ENCODE measurements around the gene MPPED2. TPM values are rescaled to one million over a fixed set of nuclear protein-coding genes. Genes with fewer than 3 reads are reported as not detected.

The MPPED2 gene
- total RNA-seq, 1 experiment from 2014 or later = 2.4 TPM

DNA sequence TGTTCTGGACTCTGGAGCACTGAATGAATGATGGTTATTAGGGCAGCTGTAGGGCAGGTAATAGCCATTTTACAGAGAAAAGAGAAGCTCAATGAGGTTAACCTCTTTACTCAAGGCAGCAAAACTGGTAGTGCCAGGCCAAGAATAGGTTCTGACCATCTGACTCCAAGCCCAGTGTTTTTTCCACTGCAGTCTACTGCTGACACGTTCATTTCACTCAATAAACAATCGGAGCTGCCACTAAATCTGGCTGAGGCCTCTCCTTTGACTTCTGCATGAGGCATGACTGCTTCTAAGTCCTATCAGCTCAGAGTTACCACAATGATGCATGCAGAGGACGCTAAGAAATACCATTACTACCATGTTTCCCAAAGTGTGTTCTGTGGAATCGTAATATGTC is 145.6 kb downstream of the MPPED2 start (continued):
- no peak for TF ChIP-seq KAT7 (CRISPR knock-in tag; IDR thresholded peaks at IDR 0.05; ENCODE audit: borderline replicate concordance)
- TF ChIP-seq ESRRA (CRISPR knock-in tag; IDR thresholded peaks at IDR 0.05; ENCODE audit: borderline replicate concordance) = no peak
- no peak for TF ChIP-seq NR3C1 (CRISPR knock-in tag; conservative IDR thresholded peaks at IDR 0.05; ENCODE audit: low read depth)
- TF ChIP-seq HMGA2 (CRISPR knock-in tag; IDR thresholded peaks at IDR 0.05) = no peak
- no peak for TF ChIP-seq SOX15 (CRISPR knock-in tag; IDR thresholded peaks at IDR 0.05)
- TF ChIP-seq, protein P1, sequence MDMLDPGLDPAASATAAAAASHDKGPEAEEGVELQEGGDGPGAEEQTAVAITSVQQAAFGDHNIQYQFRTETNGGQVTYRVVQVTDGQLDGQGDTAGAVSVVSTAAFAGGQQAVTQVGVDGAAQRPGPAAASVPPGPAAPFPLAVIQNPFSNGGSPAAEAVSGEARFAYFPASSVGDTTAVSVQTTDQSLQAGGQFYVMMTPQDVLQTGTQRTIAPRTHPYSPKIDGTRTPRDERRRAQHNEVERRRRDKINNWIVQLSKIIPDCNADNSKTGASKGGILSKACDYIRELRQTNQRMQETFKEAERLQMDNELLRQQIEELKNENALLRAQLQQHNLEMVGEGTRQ (CRISPR knock-in tag; IDR thresholded peaks at IDR 0.05) = no peak
- TF ChIP-seq, protein P2, sequence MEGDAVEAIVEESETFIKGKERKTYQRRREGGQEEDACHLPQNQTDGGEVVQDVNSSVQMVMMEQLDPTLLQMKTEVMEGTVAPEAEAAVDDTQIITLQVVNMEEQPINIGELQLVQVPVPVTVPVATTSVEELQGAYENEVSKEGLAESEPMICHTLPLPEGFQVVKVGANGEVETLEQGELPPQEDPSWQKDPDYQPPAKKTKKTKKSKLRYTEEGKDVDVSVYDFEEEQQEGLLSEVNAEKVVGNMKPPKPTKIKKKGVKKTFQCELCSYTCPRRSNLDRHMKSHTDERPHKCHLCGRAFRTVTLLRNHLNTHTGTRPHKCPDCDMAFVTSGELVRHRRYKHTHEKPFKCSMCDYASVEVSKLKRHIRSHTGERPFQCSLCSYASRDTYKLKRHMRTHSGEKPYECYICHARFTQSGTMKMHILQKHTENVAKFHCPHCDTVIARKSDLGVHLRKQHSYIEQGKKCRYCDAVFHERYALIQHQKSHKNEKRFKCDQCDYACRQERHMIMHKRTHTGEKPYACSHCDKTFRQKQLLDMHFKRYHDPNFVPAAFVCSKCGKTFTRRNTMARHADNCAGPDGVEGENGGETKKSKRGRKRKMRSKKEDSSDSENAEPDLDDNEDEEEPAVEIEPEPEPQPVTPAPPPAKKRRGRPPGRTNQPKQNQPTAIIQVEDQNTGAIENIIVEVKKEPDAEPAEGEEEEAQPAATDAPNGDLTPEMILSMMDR (IDR thresholded peaks at IDR 0.05) = no peak
- TF ChIP-seq TEAD4 (CRISPR knock-in tag; IDR thresholded peaks at IDR 0.05) = no peak
- no peak for TF ChIP-seq FOXP1 (CRISPR knock-in tag; IDR thresholded peaks at IDR 0.05; ENCODE audit: borderline replicate concordance)

DNA sequence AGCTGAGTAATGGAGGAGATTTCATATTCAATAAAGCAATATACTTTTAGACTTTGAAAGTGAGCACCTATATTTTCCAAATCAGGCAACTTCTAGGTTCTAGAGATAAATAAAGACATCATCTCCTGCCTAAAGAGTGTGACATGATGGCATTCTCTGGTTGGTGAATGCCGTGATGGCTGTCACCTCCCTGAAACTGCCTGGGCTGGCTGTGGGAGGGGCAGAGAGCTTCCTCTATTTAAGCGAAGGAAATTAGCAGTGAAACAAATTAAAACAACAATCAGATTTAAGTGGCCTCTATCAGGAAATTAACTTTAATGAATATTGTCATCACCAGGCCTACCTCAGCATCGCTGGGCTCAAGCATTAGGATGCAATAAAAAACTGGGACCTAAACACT is 149.4 kb downstream of the MPPED2 start:
- H3K4me3 Mint-ChIP-seq = no peak overlapping the region
- H3K27me3 Mint-ChIP-seq (ENCODE audit: low read depth) = no peaks in the 10 kb centered on the region; the same call in 1 of the 2 replicates
- no peak for TF ChIP-seq TEAD1 (CRISPR knock-in tag; IDR thresholded peaks at IDR 0.05)
- TF ChIP-seq, protein P1 (CRISPR knock-in tag; IDR thresholded peaks at IDR 0.05) = no peak
- no peak for TF ChIP-seq TCF7 (CRISPR knock-in tag; IDR thresholded peaks at IDR 0.05; ENCODE audit: low read depth)
- TF ChIP-seq HMGA2 (CRISPR knock-in tag; IDR thresholded peaks at IDR 0.05) = no peak
- TF ChIP-seq ZNF317 (CRISPR knock-in tag; IDR thresholded peaks at IDR 0.05; ENCODE audit: borderline replicate concordance, low read depth) = no peak
- no peak for TF ChIP-seq SP1 (CRISPR knock-in tag; conservative IDR thresholded peaks at IDR 0.05)
- TF ChIP-seq, protein P3, sequence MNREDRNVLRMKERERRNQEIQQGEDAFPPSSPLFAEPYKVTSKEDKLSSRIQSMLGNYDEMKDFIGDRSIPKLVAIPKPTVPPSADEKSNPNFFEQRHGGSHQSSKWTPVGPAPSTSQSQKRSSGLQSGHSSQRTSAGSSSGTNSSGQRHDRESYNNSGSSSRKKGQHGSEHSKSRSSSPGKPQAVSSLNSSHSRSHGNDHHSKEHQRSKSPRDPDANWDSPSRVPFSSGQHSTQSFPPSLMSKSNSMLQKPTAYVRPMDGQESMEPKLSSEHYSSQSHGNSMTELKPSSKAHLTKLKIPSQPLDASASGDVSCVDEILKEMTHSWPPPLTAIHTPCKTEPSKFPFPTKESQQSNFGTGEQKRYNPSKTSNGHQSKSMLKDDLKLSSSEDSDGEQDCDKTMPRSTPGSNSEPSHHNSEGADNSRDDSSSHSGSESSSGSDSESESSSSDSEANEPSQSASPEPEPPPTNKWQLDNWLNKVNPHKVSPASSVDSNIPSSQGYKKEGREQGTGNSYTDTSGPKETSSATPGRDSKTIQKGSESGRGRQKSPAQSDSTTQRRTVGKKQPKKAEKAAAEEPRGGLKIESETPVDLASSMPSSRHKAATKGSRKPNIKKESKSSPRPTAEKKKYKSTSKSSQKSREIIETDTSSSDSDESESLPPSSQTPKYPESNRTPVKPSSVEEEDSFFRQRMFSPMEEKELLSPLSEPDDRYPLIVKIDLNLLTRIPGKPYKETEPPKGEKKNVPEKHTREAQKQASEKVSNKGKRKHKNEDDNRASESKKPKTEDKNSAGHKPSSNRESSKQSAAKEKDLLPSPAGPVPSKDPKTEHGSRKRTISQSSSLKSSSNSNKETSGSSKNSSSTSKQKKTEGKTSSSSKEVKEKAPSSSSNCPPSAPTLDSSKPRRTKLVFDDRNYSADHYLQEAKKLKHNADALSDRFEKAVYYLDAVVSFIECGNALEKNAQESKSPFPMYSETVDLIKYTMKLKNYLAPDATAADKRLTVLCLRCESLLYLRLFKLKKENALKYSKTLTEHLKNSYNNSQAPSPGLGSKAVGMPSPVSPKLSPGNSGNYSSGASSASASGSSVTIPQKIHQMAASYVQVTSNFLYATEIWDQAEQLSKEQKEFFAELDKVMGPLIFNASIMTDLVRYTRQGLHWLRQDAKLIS (CRISPR knock-in tag; IDR thresholded peaks at IDR 0.05; ENCODE audit: borderline replicate concordance) = no peak
- TF ChIP-seq ZNF423 (CRISPR knock-in tag; IDR thresholded peaks at IDR 0.05) = no peak
- TF ChIP-seq SOX15 (CRISPR knock-in tag; IDR thresholded peaks at IDR 0.05) = no peak
- TF ChIP-seq, protein P4, sequence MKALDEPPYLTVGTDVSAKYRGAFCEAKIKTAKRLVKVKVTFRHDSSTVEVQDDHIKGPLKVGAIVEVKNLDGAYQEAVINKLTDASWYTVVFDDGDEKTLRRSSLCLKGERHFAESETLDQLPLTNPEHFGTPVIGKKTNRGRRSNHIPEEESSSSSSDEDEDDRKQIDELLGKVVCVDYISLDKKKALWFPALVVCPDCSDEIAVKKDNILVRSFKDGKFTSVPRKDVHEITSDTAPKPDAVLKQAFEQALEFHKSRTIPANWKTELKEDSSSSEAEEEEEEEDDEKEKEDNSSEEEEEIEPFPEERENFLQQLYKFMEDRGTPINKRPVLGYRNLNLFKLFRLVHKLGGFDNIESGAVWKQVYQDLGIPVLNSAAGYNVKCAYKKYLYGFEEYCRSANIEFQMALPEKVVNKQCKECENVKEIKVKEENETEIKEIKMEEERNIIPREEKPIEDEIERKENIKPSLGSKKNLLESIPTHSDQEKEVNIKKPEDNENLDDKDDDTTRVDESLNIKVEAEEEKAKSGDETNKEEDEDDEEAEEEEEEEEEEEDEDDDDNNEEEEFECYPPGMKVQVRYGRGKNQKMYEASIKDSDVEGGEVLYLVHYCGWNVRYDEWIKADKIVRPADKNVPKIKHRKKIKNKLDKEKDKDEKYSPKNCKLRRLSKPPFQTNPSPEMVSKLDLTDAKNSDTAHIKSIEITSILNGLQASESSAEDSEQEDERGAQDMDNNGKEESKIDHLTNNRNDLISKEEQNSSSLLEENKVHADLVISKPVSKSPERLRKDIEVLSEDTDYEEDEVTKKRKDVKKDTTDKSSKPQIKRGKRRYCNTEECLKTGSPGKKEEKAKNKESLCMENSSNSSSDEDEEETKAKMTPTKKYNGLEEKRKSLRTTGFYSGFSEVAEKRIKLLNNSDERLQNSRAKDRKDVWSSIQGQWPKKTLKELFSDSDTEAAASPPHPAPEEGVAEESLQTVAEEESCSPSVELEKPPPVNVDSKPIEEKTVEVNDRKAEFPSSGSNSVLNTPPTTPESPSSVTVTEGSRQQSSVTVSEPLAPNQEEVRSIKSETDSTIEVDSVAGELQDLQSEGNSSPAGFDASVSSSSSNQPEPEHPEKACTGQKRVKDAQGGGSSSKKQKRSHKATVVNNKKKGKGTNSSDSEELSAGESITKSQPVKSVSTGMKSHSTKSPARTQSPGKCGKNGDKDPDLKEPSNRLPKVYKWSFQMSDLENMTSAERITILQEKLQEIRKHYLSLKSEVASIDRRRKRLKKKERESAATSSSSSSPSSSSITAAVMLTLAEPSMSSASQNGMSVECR (CRISPR knock-in tag; IDR thresholded peaks at IDR 0.05; ENCODE audit: borderline replicate concordance) = no peak
- TF ChIP-seq KAT7 (CRISPR knock-in tag; IDR thresholded peaks at IDR 0.05; ENCODE audit: borderline replicate concordance) = no peak
- TF ChIP-seq, protein P5, sequence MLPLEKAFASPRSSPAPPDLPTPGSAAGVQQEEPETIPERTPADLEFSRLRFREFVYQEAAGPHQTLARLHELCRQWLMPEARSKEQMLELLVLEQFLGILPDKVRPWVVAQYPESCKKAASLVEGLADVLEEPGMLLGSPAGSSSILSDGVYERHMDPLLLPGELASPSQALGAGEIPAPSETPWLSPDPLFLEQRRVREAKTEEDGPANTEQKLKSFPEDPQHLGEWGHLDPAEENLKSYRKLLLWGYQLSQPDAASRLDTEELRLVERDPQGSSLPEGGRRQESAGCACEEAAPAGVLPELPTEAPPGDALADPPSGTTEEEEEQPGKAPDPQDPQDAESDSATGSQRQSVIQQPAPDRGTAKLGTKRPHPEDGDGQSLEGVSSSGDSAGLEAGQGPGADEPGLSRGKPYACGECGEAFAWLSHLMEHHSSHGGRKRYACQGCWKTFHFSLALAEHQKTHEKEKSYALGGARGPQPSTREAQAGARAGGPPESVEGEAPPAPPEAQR (CRISPR knock-in tag; IDR thresholded peaks at IDR 0.05) = no peak
- no peak for TF ChIP-seq ATF1 (CRISPR knock-in tag; IDR thresholded peaks at IDR 0.05)
- TF ChIP-seq ZNF232 (CRISPR knock-in tag; IDR thresholded peaks at IDR 0.05) = no peak
- no peak for TF ChIP-seq FOXP1 (CRISPR knock-in tag; IDR thresholded peaks at IDR 0.05; ENCODE audit: borderline replicate concordance)
- no peak for TF ChIP-seq NFATC4 (CRISPR knock-in tag; IDR thresholded peaks at IDR 0.05)
- H3K9me3 Mint-ChIP-seq = no peaks in the 10 kb centered on the region
- ATAC-seq = no peak
- POLR2A ChIA-PET = no interaction called here
- no peak overlapping the region for H3K27ac Mint-ChIP-seq
- no peak for DNase-seq (ENCODE audit: low spot score)
- H3K36me3 Mint-ChIP-seq = no peaks in the 10 kb centered on the region
- peaks cover 5% of the 10 kb centered on the region; the same call in 1 of the 2 replicates for H3K4me1 Mint-ChIP-seq
- CTCF ChIA-PET = no interaction called here
